Measurements from ENCODE around the gene PGS1. TPM values are rescaled to one million over a fixed set of nuclear protein-coding genes. Genes with fewer than 3 reads are reported as not detected.

PGS1 gene
- total and polyA plus RNA-seq, 10 of the 15 experiments (the other 5 are each of a cell fraction or from before 2014, with no cell fraction given), result 1.3 to 37.6 (median 27.4) TPM

- FAIRE-seq, result no peak
- ChIA-PET SMC1A (ENCODE audit: uncharacterized antibody, unreplicated experiment) (interaction anchor here (0.9 to 1.9 kb wide), 3 partner anchors 13 to 31 kb away, joined by 3 to 7 read pairs (median 3); no protein-coding TSS in a partner anchor), POLR2A (interaction anchor here (0.5 kb wide), 1 partner anchor 1393 kb away, joined by 5 read pairs; no protein-coding TSS in a partner anchor), CTCF (no interaction called here), RAD21 (ENCODE audit: unreplicated experiment) (no interaction called here)
- Histone ChIP-seq H3K27me3 (replicated peaks in 1 of 2; ENCODE audit: control insufficient read depth in 2 of 2, insufficient read depth in 2 of 2, low read length in 1 of 2) (no peaks in the 10 kb centered on the region), H4K20me1 (ENCODE audit: control insufficient read depth, insufficient read depth) (no peaks in the 10 kb centered on the region), H3K4me2 (ENCODE audit: control insufficient read depth, insufficient read depth) (no peak overlapping the region), H3K27ac (ENCODE audit: control insufficient read depth, insufficient read depth) (no peak overlapping the region), H3K4me1 (ENCODE audit: control insufficient read depth, insufficient read depth, low read length) (peaks cover 8% of the 10 kb centered on the region), H3K9me3 (replicated peaks; ENCODE audit: control insufficient read depth, insufficient read depth, low read length) (no peaks in the 10 kb centered on the region), H3K36me3 (ENCODE audit: control insufficient read depth in 2 of 2, insufficient read depth in 2 of 2, low read length in 1 of 2) (no peaks in the 10 kb centered on the region), H2AFZ (ENCODE audit: control insufficient read depth, low read depth, low read length) (no peak overlapping the region), H3K79me2 (ENCODE audit: control insufficient read depth, insufficient read depth, low read length) (no peaks in the 10 kb centered on the region), H3K4me3 (no peak overlapping the region), H3K9ac (ENCODE audit: control insufficient read depth, insufficient read depth, low read length) (no peak overlapping the region)
- no peak for DNase-seq (ENCODE audit: low read depth, low spot score)
- peak; percentile 69 for ATAC-seq
- TF ChIP-seq ZNF592 (IDR thresholded peaks at IDR 0.05), result no peak
- no peak for TF ChIP-seq HDAC6 (IDR thresholded peaks at IDR 0.05; ENCODE audit: unreplicated experiment)
- no peak for TF ChIP-seq ZBTB11 (CRISPR knock-in tag; IDR thresholded peaks at IDR 0.05)
- no peak for TF ChIP-seq ATF3 (IDR thresholded peaks at IDR 0.05; ENCODE audit: borderline replicate concordance, extremely low read depth, low read depth, low read length)
- no peak for TF ChIP-seq ZSCAN29 (IDR thresholded peaks at IDR 0.05)
- TF ChIP-seq YBX1 (IDR thresholded peaks at IDR 0.05), result no peak
- no peak for TF ChIP-seq PAX8 (IDR thresholded peaks at IDR 0.05)
- no peak for TF ChIP-seq RBBP5 (conservative IDR thresholded peaks at IDR 0.05)
- no peak for TF ChIP-seq MTA3 (IDR thresholded peaks at IDR 0.05; ENCODE audit: borderline replicate concordance, low read length)
- no peak for TF ChIP-seq EZH2 (IDR thresholded peaks at IDR 0.05; ENCODE audit: borderline replicate concordance, control insufficient read depth, low read depth, low read length)
- TF ChIP-seq CBX5 (IDR thresholded peaks at IDR 0.05; ENCODE audit: low read depth), result no peak
- 29% methylated on average over 16 of the region's 16 CpGs for WGBS (ENCODE audit: insufficient coverage, insufficient replicate concordance, low lambda C conversion rate, missing lambda C conversion rate)
- no TSS peak for BruUV-seq (replicated peaks)
- intact Hi-C loops (cut with micrococcal nuclease; ENCODE audit: unreplicated experiment) (no loop called here), in situ Hi-C loops (cut with MboI) (no loop called here)
These were observed 49.0 kb upstream of the PGS1 start for GRCh38 chr17:78329263-78330059.
